Activated CD8-positive, alpha-beta memory T cell treated with anti-CD3 and anti-CD28 coated beads for 48 hours (primary cell): ENCODE measurements around the gene AMFR.

ENCODE experiments used
- DNase-seq, 3 experiments: peaks; one replicate each; pipeline ENCODE4 v3.0.0-alpha.2; 2020; ENCODE audit warnings: low read depth in 2 of 3, low spot score in 2 of 3

Gene AMFR

DNA sequence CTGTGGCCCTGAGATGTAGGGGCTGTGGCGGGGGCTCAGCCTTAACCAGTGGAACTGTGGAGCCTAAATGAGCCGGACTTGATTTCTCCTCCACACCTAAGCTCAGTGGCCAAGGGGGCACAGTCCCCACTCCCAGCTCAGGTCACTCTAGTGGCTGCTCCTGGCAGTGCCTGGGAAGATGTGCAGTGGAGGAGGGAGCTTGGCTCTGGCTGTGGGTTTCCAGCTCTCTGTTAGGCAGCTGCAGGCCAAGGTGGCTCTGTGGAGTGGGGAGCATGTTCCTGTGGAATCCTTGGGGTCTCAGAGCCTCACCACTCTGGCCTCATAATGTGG is 76.3 kb downstream of the AMFR start:
- DNase-seq, result no peak

GRCh38 chr16:56348168-56349085 is 76.9 kb downstream of the AMFR start:
- DNase-seq, result no peak

DNA sequence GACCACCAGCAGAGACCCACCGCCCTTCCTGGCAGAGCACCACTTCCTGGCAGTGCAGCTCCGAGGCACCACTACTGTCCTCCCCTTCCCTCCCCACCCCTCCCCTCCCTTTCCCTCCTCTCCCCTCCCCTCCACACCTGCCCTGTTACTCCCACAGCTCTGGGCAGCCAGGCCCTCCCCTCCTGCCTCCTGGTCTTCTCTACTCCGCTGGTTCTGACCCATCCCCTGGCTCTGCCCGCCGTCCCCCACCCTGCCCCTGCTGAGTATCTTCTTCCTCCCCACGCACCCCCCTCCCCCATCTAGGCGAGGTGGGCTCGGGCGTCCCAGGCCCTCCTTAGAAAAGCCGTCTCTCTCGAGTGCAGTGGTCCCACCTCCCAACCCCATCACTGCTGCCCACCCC is 77.7 kb downstream of the AMFR start:
- no peak for DNase-seq

GRCh38 chr16:56347166-56347565 is 78.2 kb downstream of the AMFR start:
- no peak for DNase-seq

- DNase-seq, result no peak
Measured at GRCh38 chr16:56346131-56346890, 79.0 kb downstream of the AMFR start.

GRCh38 chr16:56345406-56346050 is 79.8 kb downstream of the AMFR start:
- DNase-seq, result no peak

- DNase-seq, result no peak
Measured at GRCh38 chr16:56344518-56345405, 80.6 kb downstream of the AMFR start.

- DNase-seq, result no peak
Measured at GRCh38 chr16:56343661-56344517, 81.5 kb downstream of the AMFR start.

GRCh38 chr16:56341656-56342399 is 83.5 kb downstream of the AMFR start:
- DNase-seq, result no peak

DNA sequence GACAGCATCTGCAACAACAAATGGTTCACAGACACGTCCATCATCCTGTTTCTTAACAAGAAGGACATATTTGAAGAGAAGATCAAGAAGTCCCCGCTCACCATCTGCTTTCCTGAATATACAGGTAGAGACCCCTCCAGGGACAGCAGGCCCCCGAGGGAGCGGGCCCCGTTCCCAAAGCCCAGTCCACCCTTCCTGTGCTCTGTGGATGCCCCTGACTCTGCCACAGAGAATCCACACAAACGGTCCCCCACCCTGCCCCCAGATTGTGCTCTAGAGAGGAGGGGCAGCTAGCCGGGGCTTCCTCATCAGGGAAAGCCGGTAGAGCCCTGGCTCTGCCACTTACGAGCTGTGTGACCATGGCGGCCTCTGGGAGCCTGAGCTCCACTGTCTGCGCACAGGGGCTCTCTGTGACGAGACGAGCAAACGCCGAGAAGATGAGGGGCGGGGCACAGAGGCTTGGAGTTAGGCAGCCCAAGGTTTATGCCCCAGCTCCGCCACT is 84.4 kb downstream of the AMFR start:
- no peak for DNase-seq

DNA sequence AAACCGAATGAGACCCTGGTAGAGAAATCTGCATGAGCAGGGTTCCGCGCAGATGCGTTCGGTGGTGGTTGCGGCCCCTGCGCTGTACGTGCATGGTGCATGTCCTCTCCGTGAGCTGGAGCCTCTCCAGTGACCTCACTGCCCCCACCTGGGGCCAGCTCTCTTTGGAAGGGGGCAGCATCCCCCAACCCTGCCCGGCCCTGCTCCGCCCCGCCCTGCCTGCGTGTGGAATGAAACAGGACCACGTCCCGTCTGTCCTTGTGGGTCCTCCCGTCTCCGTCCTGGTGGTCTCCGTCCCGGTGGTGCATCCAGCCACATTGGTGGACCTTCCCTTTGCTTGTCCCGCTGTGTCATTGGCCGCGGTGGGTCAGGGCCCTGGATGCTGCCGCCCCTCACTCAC is 84.9 kb downstream of the AMFR start:
- DNase-seq, result no peak

GRCh38 chr16:56339431-56340195 is 85.7 kb downstream of the AMFR start:
- no peak for DNase-seq

GRCh38 chr16:56338566-56339318 is 86.6 kb downstream of the AMFR start:
- DNase-seq, result no peak

DNA sequence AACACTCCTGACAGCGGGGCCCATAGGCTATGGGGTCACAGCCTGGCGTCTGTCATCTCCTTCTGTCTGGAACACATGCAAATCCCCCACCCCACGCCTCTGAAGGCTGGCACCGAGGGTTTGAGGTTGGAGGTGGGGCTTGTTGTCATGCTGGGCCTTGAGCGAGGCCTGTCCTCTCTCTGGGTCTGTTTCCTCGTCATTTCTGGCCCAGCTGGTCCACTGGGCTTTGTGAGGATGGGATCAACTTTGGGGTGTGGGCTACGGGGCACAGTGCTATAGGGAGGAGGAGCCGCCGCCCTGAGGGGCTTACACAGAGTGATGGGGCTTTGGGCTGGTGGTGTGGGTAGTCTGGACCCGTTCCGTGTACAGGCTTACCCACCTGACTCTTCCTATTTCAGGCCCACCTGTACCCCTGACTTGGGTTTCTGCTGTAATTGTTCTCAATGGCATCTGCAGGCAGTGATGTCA is 87.5 kb downstream of the AMFR start:
- DNase-seq, result no peak

GRCh38 chr16:56337131-56337857 is 88.1 kb downstream of the AMFR start:
- no peak for DNase-seq

GRCh38 chr16:56336711-56337110 is 88.6 kb downstream of the AMFR start:
- no peak for DNase-seq
